Stimulated activated CD4-positive, alpha-beta T cell treated with anti-CD3 and anti-CD28 coated beads, Interleukin-1b, Interleukin-23, amount 100 ng/mL, for 4 hours (primary cell): Measurements from ENCODE around the gene CMTM5.
"Not testable (repeated sequence)": the region's sequence is repeated elsewhere in the genome, so short reads cannot be mapped to it uniquely, and the experiment has no call there.

Experiments used
- DNase-seq, 2 donors: peaks; one replicate each; pipeline ENCODE4 v3.0.0-alpha.2; 2020; ENCODE audit warnings: low read depth in 2 of 2

Gene CMTM5

GRCh38 chr14:23399136-23399535 lies 22.3 kb downstream of the CMTM5 start:
- no peak for DNase-seq

GRCh38 chr14:23399591-23399990 lies 22.7 kb downstream of the CMTM5 start:
- DNase-seq: no peak

- DNase-seq: not testable (repeated sequence)
These were observed 23.8 kb downstream of the CMTM5 start for GRCh38 chr14:23400496-23401149.

GRCh38 chr14:23401291-23401690 lies 24.4 kb downstream of the CMTM5 start:
- DNase-seq: no peak

GRCh38 chr14:23402296-23403138 lies 25.7 kb downstream of the CMTM5 start:
- DNase-seq: no peak

- no peak for DNase-seq
These were observed 26.2 kb downstream of the CMTM5 start for GRCh38 chr14:23403139-23403438.

GRCh38 chr14:23403908-23404307 lies 27.1 kb downstream of the CMTM5 start:
- DNase-seq: no peak

GRCh38 chr14:23404331-23404900 lies 27.6 kb downstream of the CMTM5 start:
- DNase-seq: no peak

GRCh38 chr14:23405096-23405495 lies 28.2 kb downstream of the CMTM5 start:
- DNase-seq: no peak

- no peak for DNase-seq
These were observed 28.7 kb downstream of the CMTM5 start for GRCh38 chr14:23405516-23406025.

GRCh38 chr14:23406244-23406643 lies 29.4 kb downstream of the CMTM5 start:
- no peak for DNase-seq

GRCh38 chr14:23406725-23407355 lies 30.0 kb downstream of the CMTM5 start:
- no peak for DNase-seq

- no peak for DNase-seq
These were observed 30.9 kb downstream of the CMTM5 start, which contains the start of gene MYH6 for GRCh38 chr14:23407516-23408306. MYH6 (minus strand) TSS chr14:23408273; CDS start chr14:23407223, 1,050 bp downstream.

- DNase-seq: no peak
These were observed 31.4 kb downstream of the CMTM5 start for GRCh38 chr14:23408307-23408630.

- no peak for DNase-seq
These were observed 32.6 kb downstream of the CMTM5 start for GRCh38 chr14:23409475-23409874.

GRCh38 chr14:23409966-23410635 lies 33.3 kb downstream of the CMTM5 start:
- DNase-seq: no peak

GRCh38 chr14:23411563-23412525 lies 35.0 kb downstream of the CMTM5 start:
- no peak for DNase-seq

- no peak for DNase-seq
These were observed 36.8 kb downstream of the CMTM5 start for GRCh38 chr14:23413681-23414080.

GRCh38 chr14:23414254-23414653 lies 37.4 kb downstream of the CMTM5 start:
- no peak for DNase-seq
